WTC11 (cell line): ENCODE data around the gene PIK3R6. TPM values are rescaled to one million over a fixed set of nuclear protein-coding genes. Genes with fewer than 3 reads are reported as not detected.

Source experiments
- ATAC-seq: fragments of 200-7000 bp; cut with Tn5 transposase; 2 replicates; pipeline ENCODE4 v1.10.0; 2021; ENCODE audit warnings: mild to moderate bottlenecking, moderate library complexity
- CTCF ChIA-PET: fragments of 300-600 bp; sonication (Branson Sonifier 250); formaldehyde crosslinking; loops from one replicate; lab custom pipeline; 2021; ENCODE audit warnings: antibody characterized with exemption; lab: Charles Lee
- POLR2A ChIA-PET: fragments of 350-600 bp; sonication (Branson Sonifier 250); formaldehyde crosslinking; loops from one replicate; lab custom pipeline; 2021; ENCODE audit warnings: antibody characterized with exemption; lab: Charles Lee
- DNase-seq: peaks from one replicate; pipeline ENCODE4 v3.0.0; 2021; ENCODE audit warnings: low spot score
- H3K27ac Mint-ChIP-seq: 2 replicates; pipeline ENCODE4 v1.8.0; 2021; ENCODE audit warnings: mixed read lengths
- H3K27me3 Mint-ChIP-seq: 2 replicates; pipeline ENCODE4 v1.8.0; 2021; ENCODE audit warnings: low read depth, mild to moderate bottlenecking, moderate library complexity, mixed read lengths
- H3K36me3 Mint-ChIP-seq: 2 replicates; pipeline ENCODE4 v1.8.0; 2021; ENCODE audit warnings: mixed read lengths
- H3K4me1 Mint-ChIP-seq: 2 replicates; pipeline ENCODE4 v1.8.0; 2022; ENCODE audit warnings: mixed read lengths
- H3K4me3 Mint-ChIP-seq: 2 replicates; pipeline ENCODE4 v1.8.0; 2021; ENCODE audit warnings: mild to moderate bottlenecking, moderate library complexity, mixed read lengths
- H3K9me3 Mint-ChIP-seq: 2 replicates; pipeline ENCODE4 v1.8.0; 2021; ENCODE audit warnings: mixed read lengths
- HMGA2 ChIP-seq: fragments of 250-450 bp; sonication (Bioruptor Pico); IDR thresholded peaks from 2 replicates; pipeline ENCODE4 v1.4.0; 2021; ENCODE audit warnings: mild to moderate bottlenecking, moderate library complexity
- SMAD3 ChIP-seq: sonication (generic); formaldehyde crosslinking; IDR thresholded peaks from 2 replicates; pipeline ENCODE4 v1.8.0; 2022; ENCODE audit warnings: missing genetic modification reagents, mild to moderate bottlenecking, borderline replicate concordance
- ZNF138 ChIP-seq: sonication (generic); formaldehyde crosslinking; conservative IDR thresholded peaks from 2 replicates; pipeline ENCODE4 v1.8.1; 2022; ENCODE audit warnings: mild to moderate bottlenecking, moderate library complexity, missing genetic modification reagents
- total RNA-seq: library from RNA; stranded (reverse); gene quantifications from 3 replicates; pipeline ENCODE4 v1.2.3, GENCODE V29; 2021
- TF ChIP-seq, protein P1 (sequence below): sonication (generic); formaldehyde crosslinking; IDR thresholded peaks from 2 replicates; pipeline ENCODE4 v1.8.0; 2023; ENCODE audit warnings: missing genetic modification reagents, mild to moderate bottlenecking, borderline replicate concordance
- TF ChIP-seq, protein P2 (sequence below): sonication (generic); formaldehyde crosslinking; conservative IDR thresholded peaks from 2 replicates; pipeline ENCODE4 v1.8.1; 2023; ENCODE audit warnings: mild to moderate bottlenecking, low read depth, missing genetic modification reagents, moderate library complexity
- TF ChIP-seq, protein P3 (sequence below): sonication (generic); formaldehyde crosslinking; IDR thresholded peaks from 2 replicates; pipeline ENCODE4 v1.8.1; 2023; ENCODE audit warnings: mild to moderate bottlenecking, missing genetic modification reagents, borderline replicate concordance
- TF ChIP-seq, protein P4 (sequence below): sonication (generic); formaldehyde crosslinking; IDR thresholded peaks from 2 replicates; pipeline ENCODE4 v1.8.0; 2022; ENCODE audit warnings: mild to moderate bottlenecking, missing genetic modification reagents
- TF ChIP-seq, protein P5 (sequence below): fragments of 250-450 bp; sonication (Bioruptor Pico); IDR thresholded peaks from 2 replicates; pipeline ENCODE4 v2.1.2; 2022; ENCODE audit warnings: mild to moderate bottlenecking, moderate library complexity

Gene PIK3R6
- total RNA-seq, 1 experiment from 2014 or later = 0.15 TPM

DNA sequence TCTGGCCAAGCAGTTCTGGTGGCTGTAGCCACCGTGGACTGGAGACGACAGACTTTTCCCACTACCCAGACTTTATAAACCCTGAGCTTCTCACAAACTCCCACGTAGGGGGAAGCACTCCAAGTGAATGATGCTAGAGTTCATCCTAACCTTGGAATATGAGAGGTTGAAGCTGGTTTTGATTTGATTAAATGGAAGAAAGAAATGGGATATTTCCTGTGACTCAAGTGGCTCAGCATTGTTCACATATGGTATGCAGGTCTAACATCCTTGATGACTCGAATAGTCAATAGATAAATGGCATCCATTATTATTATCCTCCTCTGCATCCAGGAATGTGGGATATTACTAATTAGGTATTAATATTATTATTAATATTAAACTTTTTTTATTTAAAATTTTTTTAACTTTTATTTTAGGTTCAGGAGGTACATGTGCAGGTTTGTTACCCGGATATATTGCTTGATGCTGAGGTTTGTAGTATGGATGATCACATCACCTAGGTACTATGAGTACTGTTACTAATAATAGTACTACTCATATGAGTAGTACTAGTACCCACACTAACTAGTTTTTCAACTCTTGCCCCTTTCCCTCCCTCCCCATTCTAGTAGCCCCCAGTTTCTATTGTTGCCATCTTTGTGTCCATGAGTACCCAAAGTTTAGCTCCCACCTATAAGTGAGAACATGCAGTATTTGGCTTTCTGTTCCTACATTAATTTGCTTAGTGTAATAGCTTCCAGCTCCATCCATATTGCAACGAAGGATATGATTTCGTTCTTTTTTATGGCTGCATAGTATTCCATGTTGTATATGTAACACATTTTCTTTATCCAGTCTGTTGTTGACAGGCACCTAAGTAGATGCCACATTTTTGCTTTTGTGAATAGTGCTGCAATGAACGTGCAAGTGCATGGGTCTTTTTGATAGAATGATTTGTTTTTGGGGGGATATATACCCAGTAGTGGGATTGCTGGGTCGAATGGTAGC is 22.9 kb downstream of the PIK3R6 start (continued):
- TF ChIP-seq, protein P1, sequence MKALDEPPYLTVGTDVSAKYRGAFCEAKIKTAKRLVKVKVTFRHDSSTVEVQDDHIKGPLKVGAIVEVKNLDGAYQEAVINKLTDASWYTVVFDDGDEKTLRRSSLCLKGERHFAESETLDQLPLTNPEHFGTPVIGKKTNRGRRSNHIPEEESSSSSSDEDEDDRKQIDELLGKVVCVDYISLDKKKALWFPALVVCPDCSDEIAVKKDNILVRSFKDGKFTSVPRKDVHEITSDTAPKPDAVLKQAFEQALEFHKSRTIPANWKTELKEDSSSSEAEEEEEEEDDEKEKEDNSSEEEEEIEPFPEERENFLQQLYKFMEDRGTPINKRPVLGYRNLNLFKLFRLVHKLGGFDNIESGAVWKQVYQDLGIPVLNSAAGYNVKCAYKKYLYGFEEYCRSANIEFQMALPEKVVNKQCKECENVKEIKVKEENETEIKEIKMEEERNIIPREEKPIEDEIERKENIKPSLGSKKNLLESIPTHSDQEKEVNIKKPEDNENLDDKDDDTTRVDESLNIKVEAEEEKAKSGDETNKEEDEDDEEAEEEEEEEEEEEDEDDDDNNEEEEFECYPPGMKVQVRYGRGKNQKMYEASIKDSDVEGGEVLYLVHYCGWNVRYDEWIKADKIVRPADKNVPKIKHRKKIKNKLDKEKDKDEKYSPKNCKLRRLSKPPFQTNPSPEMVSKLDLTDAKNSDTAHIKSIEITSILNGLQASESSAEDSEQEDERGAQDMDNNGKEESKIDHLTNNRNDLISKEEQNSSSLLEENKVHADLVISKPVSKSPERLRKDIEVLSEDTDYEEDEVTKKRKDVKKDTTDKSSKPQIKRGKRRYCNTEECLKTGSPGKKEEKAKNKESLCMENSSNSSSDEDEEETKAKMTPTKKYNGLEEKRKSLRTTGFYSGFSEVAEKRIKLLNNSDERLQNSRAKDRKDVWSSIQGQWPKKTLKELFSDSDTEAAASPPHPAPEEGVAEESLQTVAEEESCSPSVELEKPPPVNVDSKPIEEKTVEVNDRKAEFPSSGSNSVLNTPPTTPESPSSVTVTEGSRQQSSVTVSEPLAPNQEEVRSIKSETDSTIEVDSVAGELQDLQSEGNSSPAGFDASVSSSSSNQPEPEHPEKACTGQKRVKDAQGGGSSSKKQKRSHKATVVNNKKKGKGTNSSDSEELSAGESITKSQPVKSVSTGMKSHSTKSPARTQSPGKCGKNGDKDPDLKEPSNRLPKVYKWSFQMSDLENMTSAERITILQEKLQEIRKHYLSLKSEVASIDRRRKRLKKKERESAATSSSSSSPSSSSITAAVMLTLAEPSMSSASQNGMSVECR (CRISPR knock-in tag) = no peak
- TF ChIP-seq SMAD3 (CRISPR knock-in tag) = no peak
- TF ChIP-seq, protein P2, sequence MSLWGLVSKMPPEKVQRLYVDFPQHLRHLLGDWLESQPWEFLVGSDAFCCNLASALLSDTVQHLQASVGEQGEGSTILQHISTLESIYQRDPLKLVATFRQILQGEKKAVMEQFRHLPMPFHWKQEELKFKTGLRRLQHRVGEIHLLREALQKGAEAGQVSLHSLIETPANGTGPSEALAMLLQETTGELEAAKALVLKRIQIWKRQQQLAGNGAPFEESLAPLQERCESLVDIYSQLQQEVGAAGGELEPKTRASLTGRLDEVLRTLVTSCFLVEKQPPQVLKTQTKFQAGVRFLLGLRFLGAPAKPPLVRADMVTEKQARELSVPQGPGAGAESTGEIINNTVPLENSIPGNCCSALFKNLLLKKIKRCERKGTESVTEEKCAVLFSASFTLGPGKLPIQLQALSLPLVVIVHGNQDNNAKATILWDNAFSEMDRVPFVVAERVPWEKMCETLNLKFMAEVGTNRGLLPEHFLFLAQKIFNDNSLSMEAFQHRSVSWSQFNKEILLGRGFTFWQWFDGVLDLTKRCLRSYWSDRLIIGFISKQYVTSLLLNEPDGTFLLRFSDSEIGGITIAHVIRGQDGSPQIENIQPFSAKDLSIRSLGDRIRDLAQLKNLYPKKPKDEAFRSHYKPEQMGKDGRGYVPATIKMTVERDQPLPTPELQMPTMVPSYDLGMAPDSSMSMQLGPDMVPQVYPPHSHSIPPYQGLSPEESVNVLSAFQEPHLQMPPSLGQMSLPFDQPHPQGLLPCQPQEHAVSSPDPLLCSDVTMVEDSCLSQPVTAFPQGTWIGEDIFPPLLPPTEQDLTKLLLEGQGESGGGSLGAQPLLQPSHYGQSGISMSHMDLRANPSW = no peak
- TF ChIP-seq, all 79 proteins: peak for 0

DNA sequence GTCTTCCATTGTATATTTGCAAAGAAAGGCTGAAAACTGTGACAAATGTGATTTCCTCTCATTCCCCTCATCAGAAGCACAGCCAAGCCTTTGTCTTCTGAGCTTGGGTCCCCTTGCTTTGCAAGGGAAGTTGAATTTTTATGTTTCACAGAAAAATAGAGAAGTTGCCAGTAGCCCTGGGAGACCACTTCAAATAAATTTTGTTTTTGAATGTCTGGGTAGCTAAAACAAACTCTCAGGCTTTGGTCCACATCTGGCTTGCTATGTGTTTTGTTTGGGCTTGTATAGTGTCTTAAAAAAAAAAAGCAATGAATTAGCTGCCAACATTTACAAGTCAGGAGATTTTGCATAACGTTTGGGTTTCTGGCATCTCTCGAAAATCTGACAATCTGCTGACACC is 24.1 kb downstream of the PIK3R6 start:
- peaks cover 3% of the 10 kb centered on the region for H3K27me3 Mint-ChIP-seq
- CTCF ChIA-PET = interaction anchor here (0.6 to 3.3 kb wide), 4 partner anchors 11 to 67 kb away, joined by 3 to 19 read pairs (median 4); no protein-coding TSS in a partner anchor
- POLR2A ChIA-PET = no interaction called here

More for the DNA sequence above, 24.1 kb downstream of the PIK3R6 start:
- H3K36me3 Mint-ChIP-seq = no peaks in the 10 kb centered on the region
- no peak for ATAC-seq
- no peak overlapping the region for H3K4me3 Mint-ChIP-seq
- H3K27ac Mint-ChIP-seq = no peak overlapping the region
- TF ChIP-seq, protein P3, sequence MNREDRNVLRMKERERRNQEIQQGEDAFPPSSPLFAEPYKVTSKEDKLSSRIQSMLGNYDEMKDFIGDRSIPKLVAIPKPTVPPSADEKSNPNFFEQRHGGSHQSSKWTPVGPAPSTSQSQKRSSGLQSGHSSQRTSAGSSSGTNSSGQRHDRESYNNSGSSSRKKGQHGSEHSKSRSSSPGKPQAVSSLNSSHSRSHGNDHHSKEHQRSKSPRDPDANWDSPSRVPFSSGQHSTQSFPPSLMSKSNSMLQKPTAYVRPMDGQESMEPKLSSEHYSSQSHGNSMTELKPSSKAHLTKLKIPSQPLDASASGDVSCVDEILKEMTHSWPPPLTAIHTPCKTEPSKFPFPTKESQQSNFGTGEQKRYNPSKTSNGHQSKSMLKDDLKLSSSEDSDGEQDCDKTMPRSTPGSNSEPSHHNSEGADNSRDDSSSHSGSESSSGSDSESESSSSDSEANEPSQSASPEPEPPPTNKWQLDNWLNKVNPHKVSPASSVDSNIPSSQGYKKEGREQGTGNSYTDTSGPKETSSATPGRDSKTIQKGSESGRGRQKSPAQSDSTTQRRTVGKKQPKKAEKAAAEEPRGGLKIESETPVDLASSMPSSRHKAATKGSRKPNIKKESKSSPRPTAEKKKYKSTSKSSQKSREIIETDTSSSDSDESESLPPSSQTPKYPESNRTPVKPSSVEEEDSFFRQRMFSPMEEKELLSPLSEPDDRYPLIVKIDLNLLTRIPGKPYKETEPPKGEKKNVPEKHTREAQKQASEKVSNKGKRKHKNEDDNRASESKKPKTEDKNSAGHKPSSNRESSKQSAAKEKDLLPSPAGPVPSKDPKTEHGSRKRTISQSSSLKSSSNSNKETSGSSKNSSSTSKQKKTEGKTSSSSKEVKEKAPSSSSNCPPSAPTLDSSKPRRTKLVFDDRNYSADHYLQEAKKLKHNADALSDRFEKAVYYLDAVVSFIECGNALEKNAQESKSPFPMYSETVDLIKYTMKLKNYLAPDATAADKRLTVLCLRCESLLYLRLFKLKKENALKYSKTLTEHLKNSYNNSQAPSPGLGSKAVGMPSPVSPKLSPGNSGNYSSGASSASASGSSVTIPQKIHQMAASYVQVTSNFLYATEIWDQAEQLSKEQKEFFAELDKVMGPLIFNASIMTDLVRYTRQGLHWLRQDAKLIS (CRISPR knock-in tag) = no peak
- TF ChIP-seq, protein P4, sequence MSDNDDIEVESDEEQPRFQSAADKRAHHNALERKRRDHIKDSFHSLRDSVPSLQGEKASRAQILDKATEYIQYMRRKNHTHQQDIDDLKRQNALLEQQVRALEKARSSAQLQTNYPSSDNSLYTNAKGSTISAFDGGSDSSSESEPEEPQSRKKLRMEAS (CRISPR knock-in tag) = no peak
- TF ChIP-seq HMGA2 (CRISPR knock-in tag) = no peak
- TF ChIP-seq, protein P5, sequence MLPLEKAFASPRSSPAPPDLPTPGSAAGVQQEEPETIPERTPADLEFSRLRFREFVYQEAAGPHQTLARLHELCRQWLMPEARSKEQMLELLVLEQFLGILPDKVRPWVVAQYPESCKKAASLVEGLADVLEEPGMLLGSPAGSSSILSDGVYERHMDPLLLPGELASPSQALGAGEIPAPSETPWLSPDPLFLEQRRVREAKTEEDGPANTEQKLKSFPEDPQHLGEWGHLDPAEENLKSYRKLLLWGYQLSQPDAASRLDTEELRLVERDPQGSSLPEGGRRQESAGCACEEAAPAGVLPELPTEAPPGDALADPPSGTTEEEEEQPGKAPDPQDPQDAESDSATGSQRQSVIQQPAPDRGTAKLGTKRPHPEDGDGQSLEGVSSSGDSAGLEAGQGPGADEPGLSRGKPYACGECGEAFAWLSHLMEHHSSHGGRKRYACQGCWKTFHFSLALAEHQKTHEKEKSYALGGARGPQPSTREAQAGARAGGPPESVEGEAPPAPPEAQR (CRISPR knock-in tag) = no peak
- no peak for TF ChIP-seq ZNF138 (CRISPR knock-in tag)
- peaks cover 13% of the 10 kb centered on the region for H3K9me3 Mint-ChIP-seq
- H3K4me1 Mint-ChIP-seq = peaks cover 16% of the 10 kb centered on the region
- DNase-seq = no peak
